HL-60 (cell line): Measurements from ENCODE around the gene NCAPH2.

Experiments used
- POLR2AphosphoS5 ChIP-seq: IDR thresholded peaks from 2 replicates; pipeline ENCODE4 v1.6.1; 2012; ENCODE audit warnings: low read depth
- REST ChIP-seq: IDR thresholded peaks from 2 replicates; pipeline ENCODE4 v1.6.1; 2012; ENCODE audit warnings: low read depth; ENCODE audit not compliant: insufficient replicate concordance

GRCh38 chr22:50546326-50547262, 38.6 kb downstream of the NCAPH2 start:
- TF ChIP-seq POLR2AphosphoS5 (no peak), REST (no peak)
